H9 (cell line): ENCODE results near the gene R3HDM2. TPM values are rescaled to one million over a fixed set of nuclear protein-coding genes. Genes with fewer than 3 reads are reported as not detected.

Experiments used
- DNase-seq: peaks from one replicate; pipeline ENCODE4 v3.0.0-alpha.2; 2017
- H2AFZ ChIP-seq: one replicate; pipeline ENCODE4 v1.6.1; 2013; ENCODE audit warnings: mild to moderate bottlenecking, low read length, control low read depth, moderate library complexity
- H2AK5ac ChIP-seq: 2 replicates; pipeline ENCODE4 v1.6.1; 2013; ENCODE audit warnings: low read length, control low read depth, mixed read lengths; ENCODE audit not compliant: insufficient read length
- H2BK120ac ChIP-seq: one replicate; pipeline ENCODE4 v1.6.1; 2013; ENCODE audit warnings: low read depth, mild to moderate bottlenecking, low read length, control low read depth, inconsistent platforms; ENCODE audit not compliant: poor library complexity, severe bottlenecking
- H2BK12ac ChIP-seq: 2 replicates; pipeline ENCODE4 v1.6.1; 2013; ENCODE audit warnings: low read length, control low read depth, mixed read lengths, low read depth; ENCODE audit not compliant: insufficient read length
- H2BK15ac ChIP-seq: 2 replicates; pipeline ENCODE4 v1.6.1; 2013; ENCODE audit warnings: low read depth, low read length, control low read depth
- H2BK20ac ChIP-seq: one replicate; pipeline ENCODE4 v1.6.1; 2013; ENCODE audit warnings: low read depth, mild to moderate bottlenecking, low read length, control low read depth, inconsistent platforms; ENCODE audit not compliant: poor library complexity, severe bottlenecking
- H2BK5ac ChIP-seq: 2 replicates; pipeline ENCODE4 v1.6.1; 2013; ENCODE audit warnings: low read length, control low read depth, mixed read lengths; ENCODE audit not compliant: insufficient read length
- H3K14ac ChIP-seq: 2 replicates; pipeline ENCODE4 v1.6.1; 2013; ENCODE audit warnings: low read length, control low read depth; ENCODE audit not compliant: insufficient read depth
- H3K18ac ChIP-seq: 2 replicates; pipeline ENCODE4 v1.6.1; 2013; ENCODE audit warnings: low read depth, mild to moderate bottlenecking, mixed read lengths, low read length, control low read depth; ENCODE audit not compliant: insufficient read length
- H3K23ac ChIP-seq: 2 replicates; pipeline ENCODE4 v1.6.1; 2013; ENCODE audit warnings: low read length, control low read depth, mixed read lengths, low read depth; ENCODE audit not compliant: insufficient read length
- H3K23me2 ChIP-seq: 2 replicates; pipeline ENCODE4 v1.6.1; 2013; ENCODE audit warnings: low read depth, mild to moderate bottlenecking, mixed read lengths, low read length, control low read depth; ENCODE audit not compliant: insufficient read length, poor library complexity, severe bottlenecking
- H3K27ac ChIP-seq: 2 replicates; pipeline ENCODE4 v1.5.1; 2013; ENCODE audit warnings: low read length, control low read depth, mixed read lengths, low read depth; ENCODE audit not compliant: insufficient read length
- H3K27me3 ChIP-seq: 2 replicates; pipeline ENCODE4 v1.6.1; 2013; ENCODE audit warnings: low read length, control low read depth, inconsistent platforms; ENCODE audit not compliant: insufficient read depth
- H3K4ac ChIP-seq: 2 replicates; pipeline ENCODE4 v1.6.1; 2013; ENCODE audit warnings: low read depth, mild to moderate bottlenecking, control low read depth, inconsistent platforms, low read length, moderate library complexity
- H3K4me1 ChIP-seq: 2 replicates; pipeline ENCODE4 v1.6.1; 2013; ENCODE audit warnings: low read length, control low read depth, inconsistent platforms; ENCODE audit not compliant: insufficient read depth
- H3K4me2 ChIP-seq: 2 replicates; pipeline ENCODE4 v1.6.1; 2013; ENCODE audit warnings: low read length, control low read depth, mixed read lengths; ENCODE audit not compliant: insufficient read length, insufficient read depth
- H3K56ac ChIP-seq: 2 replicates; pipeline ENCODE4 v1.6.1; 2013; ENCODE audit warnings: low read depth, mild to moderate bottlenecking, mixed read lengths, low read length, control low read depth; ENCODE audit not compliant: insufficient read length
- H3K79me1 ChIP-seq: 2 replicates; pipeline ENCODE4 v1.6.1; 2013; ENCODE audit warnings: low read depth, mild to moderate bottlenecking, moderate library complexity, low read length, control low read depth, inconsistent platforms; ENCODE audit not compliant: insufficient read depth, poor library complexity, severe bottlenecking
- H3K79me2 ChIP-seq: 2 replicates; pipeline ENCODE4 v1.6.1; 2013; ENCODE audit warnings: low read length, control low read depth, inconsistent platforms; ENCODE audit not compliant: insufficient read depth
- H3K9ac ChIP-seq: 2 replicates; pipeline ENCODE4 v1.6.1; 2013; ENCODE audit warnings: low read length, control low read depth, mixed read lengths; ENCODE audit not compliant: insufficient read length; ENCODE audit errors: extremely low read depth
- H3K9me3 ChIP-seq: one replicate; pipeline ENCODE4 v1.6.1; 2013; ENCODE audit warnings: low read depth, low read length, inconsistent platforms; ENCODE audit not compliant: control insufficient read depth
- H3T11ph ChIP-seq: one replicate; pipeline ENCODE4 v1.6.1; 2013; ENCODE audit warnings: mild to moderate bottlenecking, low read length, control low read depth, inconsistent platforms
- H4K20me1 ChIP-seq: one replicate; pipeline ENCODE4 v1.6.1; 2013; ENCODE audit not compliant: control insufficient read depth, insufficient read length, insufficient read depth
- H4K5ac ChIP-seq: 2 replicates; pipeline ENCODE4 v1.6.1; 2013; ENCODE audit warnings: low read depth, mild to moderate bottlenecking, mixed read lengths, low read length, control low read depth; ENCODE audit not compliant: insufficient read length
- H4K8ac ChIP-seq: replicated peaks from 2 replicates; pipeline ENCODE4 v1.6.1; 2013; ENCODE audit warnings: low read length, control low read depth, mixed read lengths, low read depth; ENCODE audit not compliant: insufficient read length
- H4K91ac ChIP-seq: 2 replicates; pipeline ENCODE4 v1.6.1; 2013; ENCODE audit warnings: low read depth, mild to moderate bottlenecking, moderate library complexity, mixed read lengths, low read length, control low read depth; ENCODE audit not compliant: insufficient read length
- H3K27ac Mint-ChIP-seq, 3 experiments: 2 replicates in 2 of 3; 3 replicates in 1 of 3; pipeline ENCODE4 v1.8.0; 2020 to 2021; ENCODE audit warnings: mixed read lengths in 3 of 3, mild to moderate bottlenecking in 1 of 3, moderate library complexity in 1 of 3
- H3K27me3 Mint-ChIP-seq: 2 replicates; pipeline ENCODE4 v1.8.0; 2021; ENCODE audit warnings: low read depth, mild to moderate bottlenecking, moderate library complexity, mixed read lengths
- H3K36me3 Mint-ChIP-seq, 3 experiments: 2 replicates in 2 of 3; 3 replicates in 1 of 3; pipeline ENCODE4 v1.8.0; 2020 to 2021; ENCODE audit warnings: low read depth in 3 of 3, mixed read lengths in 3 of 3; ENCODE audit not compliant: insufficient read depth in 1 of 3
- H3K4me1 Mint-ChIP-seq, 2 experiments: 2 replicates each; pipeline ENCODE4 v1.8.0; 2020; ENCODE audit warnings: mixed read lengths in 2 of 2
- H3K4me3 Mint-ChIP-seq, 2 experiments: 2 replicates in 1 of 2; 3 replicates in 1 of 2; pipeline ENCODE4 v1.8.0; 2020 to 2021; ENCODE audit warnings: mild to moderate bottlenecking in 2 of 2, mixed read lengths in 2 of 2, moderate library complexity in 1 of 2
- H3K9me3 Mint-ChIP-seq, 2 experiments: 2 replicates in 1 of 2; 3 replicates in 1 of 2; pipeline ENCODE4 v1.8.0; 2020; ENCODE audit warnings: mild to moderate bottlenecking in 2 of 2, mixed read lengths in 2 of 2, moderate library complexity in 1 of 2
- CTCF ChIP-seq: fragments of 200-600 bp; sonication (generic); conservative IDR thresholded peaks from 3 replicates; pipeline ENCODE4 v1.8.0; 2021; ENCODE audit warnings: antibody characterized with exemption, mild to moderate bottlenecking
- WGBS: extraction: QIAGEN DNeasy Blood & Tissue Kit; methylation state at CpG from one replicate; pipeline ENCODE4 v1.1.7; 2013; ENCODE audit warnings: missing lambda C conversion rate, low lambda C conversion rate, mixed read lengths; ENCODE audit not compliant: insufficient read length; ENCODE audit errors: extremely low coverage; 5-methylcytosine and 5-hydroxymethylcytosine counted together
- total RNA-seq: library from RNA; stranded (reverse); gene quantifications from 2 replicates; pipeline ENCODE4 v1.2.1, GENCODE V29; 2021

Gene R3HDM2
- total RNA-seq, 1 experiment from 2014 or later, result 43.9 TPM

- Histone ChIP-seq H3K79me2 (no peaks in the 10 kb centered on the region), H2BK12ac (no peak within 1 kb of the TSS), H3K23me2 (peaks cover 15% of the 10 kb centered on the region), H4K20me1 (peaks cover 3% of the 10 kb centered on the region), H3K4me2 (no peak within 1 kb of the TSS), H3T11ph (no peak within 1 kb of the TSS), H3K9me3 (no peaks in the 10 kb centered on the region), H3K9ac (no peak within 1 kb of the TSS), H3K79me1 (no peaks in the 10 kb centered on the region), H3K56ac (no peak within 1 kb of the TSS), H2AK5ac (no peak within 1 kb of the TSS), H3K27me3 (peaks cover 24% of the 10 kb centered on the region), H3K18ac (no peak within 1 kb of the TSS), H2BK120ac (no peak within 1 kb of the TSS), H3K23ac (no peak within 1 kb of the TSS), H3K27ac (no peak within 1 kb of the TSS), H2BK15ac (no peak within 1 kb of the TSS), H2BK20ac (no peak within 1 kb of the TSS), H2BK5ac (no peak within 1 kb of the TSS), H4K91ac (no peak within 1 kb of the TSS), H4K8ac (no peak within 1 kb of the TSS), H2AFZ (no peak within 1 kb of the TSS), H3K4ac (no peak within 1 kb of the TSS), H3K14ac (no peak within 1 kb of the TSS), H3K4me1 (peaks cover 3% of the 10 kb centered on the region; the same call in 1 of the 2 replicates), H4K5ac (no peak within 1 kb of the TSS)
- no peak for DNase-seq
- WGBS, result no CpG with 5 or more reads among the region's 6 CpGs
- TF ChIP-seq CTCF, result no peak
- Mint-ChIP-seq H3K27ac (no peak within 1 kb of the TSS), H3K36me3 (no peaks in the 10 kb centered on the region; a peak in 2 of 7 replicates), H3K9me3 (no peaks in the 10 kb centered on the region), H3K27me3 (peaks cover 55% of the 10 kb centered on the region), H3K4me1 (peaks cover 33 to 34% of the 10 kb centered on the region in 2 experiments), H3K4me3 (no peak within 1 kb of the TSS; a peak in 1 of 5 replicates)
These were observed 48.7 kb upstream of the R3HDM2 start, which contains the start of gene ARHGAP9 for GRCh38 chr12:57479376-57480115. Gene ARHGAP9 (minus strand): TSS chr12:57479866. CDS start chr12:57479406, 460 bp downstream.
